ENCODE results near the gene GPR15.

DNA sequence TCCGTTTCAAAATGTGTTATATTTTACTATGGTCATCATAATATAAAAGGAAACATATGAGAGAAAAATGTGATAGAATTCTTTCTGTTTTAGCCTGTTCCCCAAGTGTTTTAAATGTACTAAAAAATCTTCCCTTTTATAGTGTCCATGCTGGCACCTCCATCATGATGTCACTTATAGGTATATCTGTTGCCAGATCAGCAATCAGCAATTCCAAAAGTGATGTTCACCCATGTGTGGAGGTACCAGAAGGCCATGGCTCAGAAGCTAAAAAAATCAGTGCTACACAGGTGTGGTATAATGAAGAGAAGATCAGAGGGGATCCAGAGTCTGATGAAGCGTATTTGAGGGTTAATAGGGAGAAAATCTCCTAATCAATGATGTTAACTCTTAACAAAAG is 1.1 kb upstream of the GPR15 start:
- TF ChIP-seq POLR2AphosphoS5 (IDR thresholded peaks at IDR 0.05) (no peak), POLR2A (IDR thresholded peaks at IDR 0.05) (no peak), CTCF (IDR thresholded peaks at IDR 0.05 in 8 of 11, conservative IDR thresholded peaks at IDR 0.05 in 3 of 11) (no peak)

Data from spleen (tissue), 7 donors.